Keratinocyte (primary cell): Measurements from ENCODE around the gene CGB5. TPM values are rescaled to one million over a fixed set of nuclear protein-coding genes. Genes with fewer than 3 reads are reported as not detected.
"Not testable (repeated sequence)": the region's sequence is repeated elsewhere in the genome, so short reads cannot be mapped to it uniquely, and the experiment has no call there.

Experiments
- DNase-seq: peaks from one replicate; pipeline ENCODE4 v3.0.0-alpha.2; 2011; ENCODE audit warnings: low read depth, missing footprints, low spot score
- FAIRE-seq: peaks from 2 replicates; lab custom pipeline; 2011; peaks lifted over from hg19 to GRCh38; lab: Jason Lieb, UNC
- H2AFZ ChIP-seq: 2 replicates; pipeline ENCODE4 v1.6.0; 2012; ENCODE audit warnings: low read length, control low read depth, inconsistent platforms; ENCODE audit not compliant: control insufficient read depth
- H3K27ac ChIP-seq: 2 replicates; pipeline ENCODE4 v1.5.1; 2011; ENCODE audit warnings: low read length; ENCODE audit not compliant: control insufficient read depth, insufficient read depth
- H3K27me3 ChIP-seq: 3 replicates; pipeline ENCODE4 v1.6.0; 2011; ENCODE audit warnings: low read length; ENCODE audit not compliant: control insufficient read depth, insufficient read depth; ENCODE audit errors: extremely low read depth
- H3K36me3 ChIP-seq, 2 experiments: 2 replicates in 1 of 2; 3 replicates in 1 of 2; pipeline ENCODE4 v1.5.1; 2011; ENCODE audit warnings: low read length in 2 of 2, mild to moderate bottlenecking in 1 of 2; ENCODE audit not compliant: control insufficient read depth in 2 of 2, insufficient read depth in 2 of 2; ENCODE audit errors: extremely low read depth in 1 of 2
- H3K4me1 ChIP-seq: 3 replicates; pipeline ENCODE4 v1.5.1; 2011; ENCODE audit warnings: low read length; ENCODE audit not compliant: control insufficient read depth, insufficient read depth; ENCODE audit errors: extremely low read depth
- H3K4me2 ChIP-seq: 3 replicates; pipeline ENCODE4 v1.6.0; 2011; ENCODE audit warnings: low read depth, low read length; ENCODE audit not compliant: control insufficient read depth, insufficient read depth; ENCODE audit errors: extremely low read depth
- H3K4me3 ChIP-seq, 3 experiments: fragments of 200-600 bp in 1 of 3; sonication (generic) in 1 of 3; 2 replicates in 2 of 3; 3 replicates in 1 of 3; pipeline ENCODE4 v1.5.1; 2011 to 2016; ENCODE audit warnings: low read length in 3 of 3, mild to moderate bottlenecking in 3 of 3, control low read depth in 2 of 3, inconsistent platforms in 1 of 3, low read depth in 1 of 3, mixed read lengths in 1 of 3, mixed run types in 1 of 3, moderate library complexity in 1 of 3; ENCODE audit not compliant: control insufficient read depth in 2 of 3, insufficient read depth in 2 of 3; ENCODE audit errors: extremely low read depth in 1 of 3
- H3K79me2 ChIP-seq: 2 replicates; pipeline ENCODE4 v1.6.0; 2012; ENCODE audit warnings: low read length; ENCODE audit not compliant: control insufficient read depth, insufficient read depth
- H3K9ac ChIP-seq: 3 replicates; pipeline ENCODE4 v1.6.0; 2011; ENCODE audit warnings: low read length; ENCODE audit not compliant: control insufficient read depth, insufficient read depth; ENCODE audit errors: extremely low read depth
- H3K9me1 ChIP-seq: 3 replicates; pipeline ENCODE4 v1.6.0; 2011; ENCODE audit warnings: low read length; ENCODE audit not compliant: control insufficient read depth, insufficient read depth; ENCODE audit errors: extremely low read depth
- H3K9me3 ChIP-seq: 2 replicates; pipeline ENCODE4 v1.5.1; 2012; ENCODE audit warnings: low read depth, low read length; ENCODE audit not compliant: control insufficient read depth
- H4K20me1 ChIP-seq: 3 replicates; pipeline ENCODE4 v1.6.0; 2011; ENCODE audit warnings: low read length; ENCODE audit not compliant: control insufficient read depth, insufficient read depth; ENCODE audit errors: extremely low read depth
- CTCF ChIP-seq, 3 experiments: IDR thresholded peaks in 1 of 3; conservative IDR thresholded peaks in 1 of 3; optimal IDR thresholded peaks in 1 of 3; 2 replicates in 2 of 3; 3 replicates in 1 of 3; pipeline versions ENCODE3 to v1.5.1; 2011; ENCODE audit warnings: low read length in 3 of 3, mild to moderate bottlenecking in 3 of 3, moderate library complexity in 2 of 3, control low read depth in 1 of 3, inconsistent platforms in 1 of 3; ENCODE audit not compliant: insufficient read depth in 2 of 3; ENCODE audit errors: extremely low read depth in 1 of 3
- EZH2 ChIP-seq: IDR thresholded peaks from one replicate; pipeline ENCODE4 v1.6.1; 2012; ENCODE audit warnings: inconsistent platforms, mild to moderate bottlenecking, low read length, moderate library complexity
- dilution Hi-C: fragments of 300-500 bp; cut with MboI; formaldehyde crosslinking; loops from one replicate; pipeline ENCODE4 v1.7.0; 2020; ENCODE audit warnings: low sequenced_read_pairs; ENCODE audit not compliant: extremely low pct_ligation_motif_present
- polyA plus RNA-seq, 5 experiments: library from polyadenylated mRNA; depleted of rRNA in 3 of 5; stranded (reverse) in 3 of 5; stranded (forward) in 1 of 5; unstranded in 1 of 5; fragments of >200 nt; gene quantifications; 1 replicate in 1 of 5; 2 replicates in 3 of 5; 3 replicates in 1 of 5; pipeline versions ENCODE4 v1.2.1 to v1.2.3, GENCODE V29; 2011 to 2012; ENCODE audit warnings: missing spikeins in 2 of 5, low read depth in 1 of 5, low replicate concordance in 1 of 5

CGB5 gene
- polyA plus RNA-seq, 1 donor (not counting 4 experiments of a cell fraction or from before 2014, with no cell fraction given) = 0.21 TPM

- H4K20me1 ChIP-seq = no peaks in the 10 kb centered on the region
- TF ChIP-seq CTCF (optimal IDR thresholded peaks at IDR 0.05 in 1 of 3, IDR thresholded peaks at IDR 0.05 in 1 of 3, conservative IDR thresholded peaks at IDR 0.05 in 1 of 3; ENCODE audit: extremely low read depth in 1 of 3, insufficient read depth in 2 of 3, low read length in 3 of 3) = peak; percentile 58 to 67 (median 65)
- peak; percentile 15 for TF ChIP-seq EZH2
- H3K27me3 ChIP-seq = peaks cover 42% of the 10 kb centered on the region
- FAIRE-seq = peak; percentile 71
- H3K36me3 ChIP-seq = no peaks in the 10 kb centered on the region
- peak overlapping the region; percentile 51 for H3K4me2 ChIP-seq
- no peak for DNase-seq
- peak overlapping the region in 2 of 3 experiments; percentile 5 to 7 for H3K4me3 ChIP-seq
- no peak overlapping the region for H3K27ac ChIP-seq
- H3K79me2 ChIP-seq = no peaks in the 10 kb centered on the region
- H3K4me1 ChIP-seq = peaks cover 4% of the 10 kb centered on the region
- H3K9ac ChIP-seq = no peak overlapping the region
- dilution Hi-C loops = no loop called here
- no peaks in the 10 kb centered on the region for H3K9me1 ChIP-seq
- no peak overlapping the region for H2AFZ ChIP-seq
- H3K9me3 ChIP-seq = no peaks in the 10 kb centered on the region
These were observed 30.1 kb downstream of the CGB5 start for GRCh38 chr19:49073514-49074378.

- H3K4me3 ChIP-seq, H4K20me1 ChIP-seq, H2AFZ ChIP-seq, H3K36me3 ChIP-seq, H3K4me2 ChIP-seq, H3K79me2 ChIP-seq, H3K4me1 ChIP-seq, H3K27ac ChIP-seq, FAIRE-seq, H3K9me3 ChIP-seq, dilution Hi-C loops, DNase-seq, H3K9ac ChIP-seq, H3K9me1 ChIP-seq: not testable (repeated sequence)
- TF ChIP-seq CTCF (optimal IDR thresholded peaks at IDR 0.05 in 1 of 3, IDR thresholded peaks at IDR 0.05 in 1 of 3, conservative IDR thresholded peaks at IDR 0.05 in 1 of 3; ENCODE audit: extremely low read depth in 1 of 3, insufficient read depth in 2 of 3, low read length in 3 of 3) = peak in 2 of 3 experiments; percentile 34 to 60
- peaks cover 37% of the 10 kb centered on the region for H3K27me3 ChIP-seq
These were observed 31.2 kb downstream of the CGB5 start for GRCh38 chr19:49074869-49075268.
